HG02610 (cell line): Measurements from ENCODE around the gene GPC5.
"Not testable (repeated sequence)": the region's sequence is repeated elsewhere in the genome, so short reads cannot be mapped to it uniquely, and the experiment has no call there.

Experiments
- ATAC-seq: cut with Tn5 transposase; IDR thresholded peaks from one replicate; pipeline ENCODE4 v1.9.1; 2021; ENCODE audit warnings: mild to moderate bottlenecking, moderate library complexity; ENCODE audit not compliant: unreplicated experiment

Gene GPC5

DNA sequence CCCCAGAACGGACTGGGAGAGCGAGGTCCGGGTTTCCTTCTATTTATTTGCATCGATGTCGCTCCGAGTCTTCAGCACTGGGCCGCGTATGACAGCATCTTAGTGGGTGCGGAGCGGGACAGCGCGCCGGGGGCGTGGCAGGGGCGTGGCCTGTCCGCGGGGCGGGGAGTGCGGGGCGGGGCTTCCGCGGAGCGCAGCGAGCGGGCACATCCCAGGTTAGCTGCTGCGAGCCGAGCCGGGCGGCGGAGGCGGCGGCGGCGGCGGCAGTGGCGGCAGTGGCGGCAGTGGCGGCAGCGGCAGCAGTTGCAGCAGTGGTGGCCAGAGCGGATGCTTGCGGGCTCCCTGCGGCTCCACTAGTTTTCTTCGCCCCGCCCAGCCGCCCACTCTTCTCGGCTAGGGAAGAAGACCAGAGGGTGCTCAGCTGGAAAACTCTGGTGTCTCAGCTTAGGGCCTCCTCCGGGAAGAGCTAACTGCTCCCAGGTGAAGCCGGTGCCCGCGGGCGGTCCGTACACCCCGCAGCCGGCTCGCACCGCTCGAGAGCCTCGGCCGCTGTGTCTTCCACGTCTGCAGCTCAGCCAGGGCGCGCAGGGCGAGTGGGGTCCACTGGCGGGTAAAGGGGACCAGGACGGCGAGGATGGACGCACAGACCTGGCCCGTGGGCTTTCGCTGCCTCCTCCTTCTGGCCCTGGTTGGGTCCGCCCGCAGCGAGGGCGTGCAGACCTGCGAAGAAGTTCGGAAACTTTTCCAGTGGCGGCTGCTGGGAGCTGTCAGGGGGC is at the start of gene GPC5:
GPC5 (plus strand) TSS at position 209 of the 776 bp plus-strand sequence.
- ATAC-seq: peak; percentile 93

DNA sequence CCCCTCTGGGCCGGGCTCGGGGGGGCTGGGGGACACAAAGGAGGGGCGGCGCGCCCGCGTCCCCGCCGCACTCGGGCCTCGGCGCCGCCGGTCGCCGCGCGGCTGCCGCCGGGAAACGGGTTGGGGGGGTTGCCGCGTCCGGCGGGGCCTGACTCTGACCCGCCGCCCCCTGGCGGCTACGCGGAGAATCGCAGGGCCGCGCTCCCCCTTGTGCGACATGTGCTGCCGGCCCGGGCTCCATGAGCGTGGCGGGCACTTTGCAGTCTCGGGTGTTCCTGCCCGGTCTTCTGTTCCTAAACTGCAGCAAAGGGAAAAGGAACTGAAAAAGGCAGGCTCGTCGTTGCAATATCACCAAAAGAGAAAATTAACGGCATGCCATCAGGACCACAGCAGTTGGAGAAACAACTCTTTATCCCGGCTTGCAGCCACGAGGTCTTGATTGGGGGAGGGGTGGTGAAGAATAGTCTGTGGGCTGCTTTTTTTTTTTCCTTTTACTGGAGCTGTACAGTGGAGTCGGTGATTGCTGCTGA is 49.5 kb upstream of the GPC5 start:
- peak; percentile 45 for ATAC-seq

DNA sequence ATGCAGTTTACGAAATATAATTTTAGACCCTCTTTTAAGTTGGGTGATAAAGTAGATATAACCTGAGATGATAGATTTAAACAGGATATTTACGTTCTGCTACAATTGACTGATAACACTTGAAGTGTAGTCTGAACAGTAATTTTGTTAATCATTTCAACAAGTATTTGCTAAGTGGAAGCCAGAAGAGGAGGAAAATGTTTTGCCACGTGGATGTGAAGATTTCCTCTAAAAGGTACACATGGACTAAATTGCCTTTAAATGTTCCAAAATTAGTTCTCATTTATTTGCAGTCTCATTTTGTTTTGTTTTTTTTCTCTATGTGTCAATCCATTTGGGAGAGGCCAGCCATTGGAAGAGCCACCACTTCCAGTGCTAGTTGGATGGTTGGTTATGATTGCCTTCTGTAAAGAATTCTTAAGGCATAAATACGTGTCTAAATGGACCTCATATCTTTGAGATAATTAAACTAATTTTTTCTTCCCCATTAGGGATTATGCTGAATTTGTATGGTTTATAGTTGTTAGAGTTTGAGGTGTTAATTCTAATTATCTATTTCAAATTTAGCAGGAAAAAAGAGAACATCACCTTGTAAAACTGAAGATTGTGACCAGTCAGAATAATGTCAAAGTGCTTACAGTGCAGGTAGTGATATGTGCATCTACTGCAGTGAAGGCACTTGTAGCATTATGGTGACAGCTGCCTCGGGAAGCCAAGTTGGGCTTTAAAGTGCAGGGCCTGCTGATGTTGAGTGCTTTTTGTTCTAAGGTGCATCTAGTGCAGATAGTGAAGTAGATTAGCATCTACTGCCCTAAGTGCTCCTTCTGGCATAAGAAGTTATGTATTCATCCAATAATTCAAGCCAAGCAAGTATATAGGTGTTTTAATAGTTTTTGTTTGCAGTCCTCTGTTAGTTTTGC is 48.2 kb upstream of the GPC5 start:
- ATAC-seq: no peak

DNA sequence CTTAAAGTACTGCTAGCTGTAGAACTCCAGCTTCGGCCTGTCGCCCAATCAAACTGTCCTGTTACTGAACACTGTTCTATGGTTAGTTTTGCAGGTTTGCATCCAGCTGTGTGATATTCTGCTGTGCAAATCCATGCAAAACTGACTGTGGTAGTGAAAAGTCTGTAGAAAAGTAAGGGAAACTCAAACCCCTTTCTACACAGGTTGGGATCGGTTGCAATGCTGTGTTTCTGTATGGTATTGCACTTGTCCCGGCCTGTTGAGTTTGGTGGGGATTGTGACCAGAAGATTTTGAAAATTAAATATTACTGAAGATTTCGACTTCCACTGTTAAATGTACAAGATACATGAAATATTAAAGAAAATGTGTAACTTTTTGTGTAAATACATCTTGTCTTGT is 47.3 kb upstream of the GPC5 start:
- ATAC-seq: no peak

DNA sequence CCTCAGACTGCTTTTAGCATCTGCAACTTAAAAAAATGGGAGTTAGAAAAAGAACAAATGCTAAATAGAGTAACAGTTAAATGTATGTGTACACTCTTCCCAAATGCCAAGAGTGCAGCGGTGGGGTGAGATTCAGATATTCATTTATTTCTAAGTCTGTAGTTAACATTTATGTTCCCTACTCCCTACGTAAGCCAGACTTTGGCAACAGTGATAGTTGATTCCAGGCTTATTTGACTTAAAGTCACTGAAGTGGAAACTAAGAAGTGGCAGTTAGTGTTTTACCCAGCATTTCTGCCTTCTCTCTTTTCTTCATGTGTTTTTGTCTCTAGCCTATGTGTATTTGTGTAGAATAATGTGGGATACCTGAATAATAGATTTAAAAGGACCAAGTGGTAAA is 46.4 kb upstream of the GPC5 start:
- ATAC-seq: no peak

DNA sequence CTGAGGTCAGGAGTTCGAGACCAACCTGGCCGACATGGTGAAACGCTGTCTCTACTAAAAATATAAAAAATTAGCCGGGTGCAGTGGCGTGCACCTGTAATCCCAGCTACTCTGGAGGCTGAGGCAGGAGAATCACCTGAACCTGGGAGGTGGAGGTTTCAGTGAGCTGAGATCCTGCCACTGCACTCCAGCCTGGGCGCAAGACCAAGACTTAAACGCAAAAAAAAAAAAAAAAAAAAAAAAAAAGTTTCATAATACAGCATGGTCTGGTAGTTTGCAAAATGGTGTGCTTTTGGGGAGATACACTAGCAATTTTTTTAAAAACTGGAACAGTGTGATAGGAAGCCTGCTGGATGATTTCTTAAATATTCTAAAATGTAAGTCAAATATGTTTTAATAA is 45.5 kb upstream of the GPC5 start:
- ATAC-seq: not testable (repeated sequence)

DNA sequence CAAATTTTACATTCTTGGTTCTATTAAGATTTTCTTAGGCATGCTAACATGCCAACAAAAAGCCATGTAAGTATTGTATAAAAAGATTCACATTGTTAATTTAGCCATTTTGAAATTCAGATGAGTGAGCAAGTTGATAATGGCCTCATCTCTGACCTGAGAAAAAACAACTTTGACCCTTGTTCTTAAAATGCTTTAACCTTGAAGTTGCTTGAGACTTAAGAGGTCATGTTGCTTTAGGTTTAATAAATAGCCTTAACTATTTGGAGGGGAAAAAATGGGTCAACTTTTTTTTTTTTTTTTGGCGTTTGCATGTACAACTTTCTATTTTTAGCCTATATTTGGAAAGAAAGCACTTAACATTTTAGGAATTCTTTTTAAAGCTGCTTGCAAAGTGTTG is 44.9 kb upstream of the GPC5 start:
- no peak for ATAC-seq

DNA sequence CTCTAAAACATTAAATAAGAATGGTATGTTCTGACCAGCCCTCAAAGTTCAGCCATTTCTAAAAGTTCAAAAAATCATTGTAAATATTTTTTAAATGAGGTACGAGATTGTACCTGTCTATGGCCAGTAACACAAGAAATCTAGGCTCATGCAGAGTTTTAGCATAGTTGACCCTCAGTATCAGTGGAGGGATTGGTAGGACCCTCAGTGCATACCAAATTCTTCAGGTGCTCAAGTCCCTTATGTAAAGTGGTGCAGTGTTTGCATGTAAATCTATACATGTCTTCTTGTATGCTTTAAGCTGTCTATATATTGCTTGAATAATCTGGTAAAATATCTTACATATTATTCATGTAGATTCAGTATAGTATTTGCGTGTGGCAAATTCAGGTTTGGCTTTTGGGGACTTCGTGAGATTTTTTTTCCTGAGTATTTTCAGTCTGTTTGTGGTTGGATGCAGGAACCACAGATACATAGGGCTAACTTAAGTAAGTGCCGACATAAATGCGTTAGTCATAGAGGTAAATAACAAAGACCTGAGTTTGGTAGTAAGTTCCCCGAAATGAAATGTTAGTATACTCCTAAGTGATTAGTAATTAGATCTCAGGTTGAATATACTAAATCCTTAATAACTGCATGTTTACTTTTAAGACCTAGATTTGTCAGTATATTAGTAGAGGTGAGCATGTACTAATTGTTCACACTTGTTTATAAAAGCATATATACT is 43.2 kb upstream of the GPC5 start:
- no peak for ATAC-seq

DNA sequence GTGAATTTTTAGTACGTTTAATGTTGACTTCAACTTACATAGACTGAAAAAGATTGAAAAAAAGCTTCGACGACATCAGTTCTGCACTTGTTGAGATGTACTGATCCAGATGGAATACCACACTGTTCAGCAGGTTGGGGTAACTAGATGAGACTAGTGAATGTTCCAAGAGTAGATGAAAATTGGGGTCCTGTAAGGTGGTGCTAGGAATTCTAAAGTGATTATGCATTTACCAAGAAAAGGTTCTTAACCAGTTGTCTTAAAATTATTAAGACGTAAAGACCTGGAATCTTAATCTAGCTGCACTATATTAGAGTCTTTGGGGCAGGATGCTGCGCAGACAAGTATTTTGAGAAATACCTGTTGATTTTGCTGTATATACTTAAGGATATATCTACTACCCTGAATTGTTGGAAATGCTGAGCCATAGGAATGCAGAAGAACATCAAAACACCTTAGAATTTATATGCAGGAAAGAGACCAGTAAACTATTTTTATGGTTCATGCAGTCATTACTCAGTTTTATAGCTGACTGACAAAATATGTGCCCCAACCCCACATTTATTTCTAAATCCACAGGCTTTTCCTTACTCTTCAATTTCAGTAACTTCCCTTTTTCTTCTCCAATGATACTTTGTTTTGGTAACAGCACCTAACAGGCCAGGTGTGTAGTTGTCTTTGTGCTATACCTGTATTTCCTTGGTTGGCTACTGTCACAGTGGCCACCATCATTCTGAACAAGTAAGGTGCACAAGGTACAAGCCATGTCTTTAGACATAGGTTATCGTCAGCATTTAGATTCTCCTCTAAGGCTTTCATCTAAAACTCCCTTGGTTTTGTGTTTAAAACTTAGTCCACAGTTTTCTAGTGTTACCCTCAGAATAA is 42.4 kb upstream of the GPC5 start:
- no peak for ATAC-seq

DNA sequence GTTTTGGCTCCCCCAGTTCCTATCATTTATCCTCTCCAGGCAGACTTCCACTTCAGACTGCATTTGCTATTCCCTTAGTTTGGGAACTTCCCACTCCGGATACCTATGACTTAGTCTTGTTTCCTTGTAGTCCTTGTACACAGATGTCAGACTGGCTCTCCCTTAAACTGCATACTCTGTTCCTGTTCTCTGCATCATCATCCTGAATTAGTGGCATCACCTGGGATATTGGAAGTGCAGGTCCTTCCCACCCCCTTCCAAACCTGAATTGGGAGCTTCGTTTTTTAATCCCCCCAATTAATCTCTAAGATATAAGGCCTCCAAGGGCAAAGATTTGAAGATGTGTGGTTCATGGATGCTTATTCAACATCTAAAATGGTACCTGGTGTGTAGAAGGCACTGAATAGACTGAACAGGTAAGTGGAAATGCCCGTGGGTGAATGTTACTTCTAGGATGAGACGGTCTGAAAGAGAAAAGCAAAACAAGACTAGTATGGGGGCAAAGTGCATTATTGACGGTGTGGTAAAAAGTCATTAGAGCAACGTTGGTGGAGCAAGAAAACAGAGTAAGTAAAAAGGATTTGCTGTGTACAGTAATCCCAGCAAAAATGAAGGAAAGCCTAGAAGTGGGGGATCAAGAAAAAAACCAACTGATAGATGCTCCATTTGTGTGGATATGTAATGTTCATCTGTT is 41.4 kb upstream of the GPC5 start:
- no peak for ATAC-seq

DNA sequence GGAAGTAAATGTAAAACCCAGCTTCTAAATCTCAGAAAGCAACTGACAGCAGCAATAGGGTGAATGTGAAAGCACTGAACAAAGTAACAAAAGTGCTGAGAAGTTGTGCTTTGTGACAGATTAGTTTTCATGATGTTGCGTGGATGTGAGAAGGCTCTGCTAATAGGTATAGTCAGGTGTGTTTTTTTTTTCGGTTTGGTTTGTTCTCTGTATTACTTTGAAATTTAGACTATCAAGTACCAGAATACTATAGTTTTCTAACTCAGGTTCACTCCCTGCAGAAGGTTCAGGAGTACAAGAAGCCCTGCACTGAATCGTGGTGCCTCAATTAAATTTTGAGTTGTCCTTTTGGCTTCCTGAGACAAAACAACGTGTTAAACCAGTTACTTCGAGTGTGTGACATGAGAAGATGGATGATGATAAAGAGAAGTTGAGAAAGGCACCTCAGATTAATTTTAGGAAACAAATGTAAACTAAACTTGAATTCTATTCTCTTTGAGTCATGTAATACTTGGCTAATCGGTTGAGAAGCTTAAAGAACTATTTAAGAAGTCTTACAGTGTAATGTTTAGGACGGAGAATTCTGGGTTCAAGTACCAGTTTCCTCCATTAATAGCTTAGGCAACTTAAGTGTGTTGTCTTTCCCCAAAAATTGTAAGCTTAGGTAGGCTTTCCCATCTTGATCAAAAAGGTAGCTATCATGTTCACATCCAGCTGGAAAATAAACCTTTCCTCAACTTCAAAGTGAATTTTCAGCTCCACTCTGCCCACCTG is 40.6 kb upstream of the GPC5 start:
- ATAC-seq: no peak

DNA sequence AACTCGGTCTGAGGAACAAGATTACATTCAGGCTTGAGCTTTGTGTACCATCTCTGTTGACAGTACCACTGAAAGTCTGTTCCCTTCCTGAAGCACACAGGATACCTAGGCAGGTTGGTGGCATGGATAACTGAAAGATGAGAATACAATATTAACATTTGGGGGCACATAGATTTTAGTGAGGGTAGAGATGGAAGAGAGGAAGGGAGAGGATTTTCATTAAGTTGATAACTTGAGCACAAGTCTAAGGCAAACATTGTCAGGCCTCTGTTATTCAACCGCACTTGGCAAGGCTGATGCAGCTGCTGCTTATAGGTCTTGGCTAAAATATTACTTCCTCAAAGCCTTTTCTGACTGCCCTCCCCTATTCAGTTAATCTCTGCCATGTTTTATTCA is 40.0 kb upstream of the GPC5 start:
- no peak for ATAC-seq

DNA sequence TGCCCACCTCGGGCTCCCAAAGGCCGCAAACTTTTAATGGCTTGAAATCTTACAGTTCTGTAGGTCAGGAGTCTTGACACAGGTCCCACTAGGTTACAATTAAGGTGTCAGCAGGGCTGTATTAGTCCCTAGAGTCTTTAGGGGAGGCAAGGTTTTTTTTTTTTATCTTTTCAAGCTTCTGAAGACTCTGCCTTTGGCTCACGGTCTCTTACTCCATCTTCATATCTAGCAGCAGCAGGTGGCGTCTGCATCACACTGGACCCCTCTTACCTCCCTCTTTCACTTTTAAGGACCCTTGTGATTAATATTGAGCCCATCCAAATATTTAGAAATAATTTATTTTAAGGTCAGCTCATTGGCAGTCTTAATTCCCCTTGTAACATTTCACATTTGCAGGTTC is 39.3 kb upstream of the GPC5 start:
- no peak for ATAC-seq

DNA sequence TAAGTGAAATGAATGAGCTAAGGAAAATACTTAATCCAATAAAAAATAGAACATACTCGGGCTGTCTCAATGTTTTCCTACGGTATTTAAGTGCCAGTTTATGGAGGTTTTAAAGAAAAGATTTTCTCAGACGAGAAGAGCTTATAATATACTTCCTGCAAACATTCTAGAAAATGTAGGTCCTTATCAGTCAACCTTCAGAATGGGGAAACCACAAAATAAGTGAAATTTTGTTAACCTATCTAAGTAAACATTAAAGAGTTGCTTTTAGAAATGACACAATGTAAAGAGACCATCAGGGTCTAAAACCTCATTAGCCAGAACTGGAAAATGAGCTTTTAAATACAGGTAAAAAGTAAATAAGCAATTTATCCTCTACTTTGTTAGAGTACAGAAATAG is 38.8 kb upstream of the GPC5 start:
- ATAC-seq: no peak

DNA sequence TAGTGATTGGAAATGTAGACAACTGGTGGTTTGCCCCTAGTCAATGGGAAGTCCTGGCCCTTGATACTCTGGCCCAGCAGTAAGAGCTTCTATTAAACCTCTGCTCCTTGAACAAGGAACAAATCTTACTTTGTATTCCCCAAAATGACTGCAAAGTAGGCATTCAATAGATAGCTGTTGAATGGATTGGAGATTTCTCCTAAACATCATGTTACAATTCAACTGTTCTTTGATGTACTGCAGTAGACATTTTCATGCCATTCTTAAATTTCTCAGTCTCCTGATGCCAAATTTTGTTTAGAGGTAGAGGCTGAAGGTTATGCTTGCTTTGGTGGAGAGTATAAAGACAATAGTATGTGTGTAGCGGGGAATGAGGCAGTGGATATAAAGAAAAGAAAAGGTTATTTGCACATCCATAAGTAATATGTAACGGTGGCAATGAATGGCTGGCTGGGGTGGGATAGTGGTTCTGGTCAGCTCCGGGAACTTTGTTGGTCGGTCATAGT is 38.1 kb upstream of the GPC5 start:
- ATAC-seq: no peak

DNA sequence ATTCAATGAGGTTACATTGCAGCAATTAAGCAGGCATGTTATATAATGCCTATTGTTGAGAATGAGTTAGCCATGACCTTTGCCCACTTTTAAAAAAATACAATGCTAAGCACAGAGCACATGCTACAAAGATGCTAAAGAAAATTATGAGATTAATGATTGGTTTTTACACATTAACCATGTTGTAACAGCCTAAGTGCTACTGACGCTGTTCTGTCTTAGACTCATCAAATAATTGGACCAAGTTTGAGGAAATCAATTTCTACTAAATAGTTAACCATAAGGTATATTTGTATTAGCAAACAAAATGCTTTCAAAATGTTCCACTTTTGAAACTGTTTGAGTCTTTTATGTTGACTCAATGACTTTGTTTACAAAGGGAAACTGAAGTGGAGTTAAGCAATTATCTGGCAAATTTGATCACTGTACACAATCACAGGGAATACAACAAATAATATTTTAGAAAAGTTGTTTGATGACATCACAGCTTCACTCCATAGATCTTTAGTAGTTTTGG is 36.6 kb upstream of the GPC5 start:
- no peak for ATAC-seq

DNA sequence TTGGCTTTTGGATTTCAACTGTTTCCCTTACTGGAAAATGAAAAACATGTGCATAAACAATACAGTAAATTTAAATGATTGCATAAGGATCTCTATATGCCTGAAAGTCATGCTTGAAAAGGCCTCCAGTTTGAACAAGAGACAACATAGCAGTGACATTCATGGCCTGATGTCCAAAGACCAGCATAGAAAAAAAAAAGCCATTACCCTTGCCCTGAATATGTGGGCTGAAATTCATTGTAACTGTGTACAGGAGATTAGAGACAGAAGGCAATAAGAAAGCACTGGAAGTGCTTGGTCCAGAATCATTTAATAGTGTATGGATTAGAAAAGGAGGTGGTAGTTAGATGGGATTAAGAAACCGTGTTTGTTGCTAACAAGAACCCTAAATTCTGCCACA is 35.5 kb upstream of the GPC5 start:
- no peak for ATAC-seq

DNA sequence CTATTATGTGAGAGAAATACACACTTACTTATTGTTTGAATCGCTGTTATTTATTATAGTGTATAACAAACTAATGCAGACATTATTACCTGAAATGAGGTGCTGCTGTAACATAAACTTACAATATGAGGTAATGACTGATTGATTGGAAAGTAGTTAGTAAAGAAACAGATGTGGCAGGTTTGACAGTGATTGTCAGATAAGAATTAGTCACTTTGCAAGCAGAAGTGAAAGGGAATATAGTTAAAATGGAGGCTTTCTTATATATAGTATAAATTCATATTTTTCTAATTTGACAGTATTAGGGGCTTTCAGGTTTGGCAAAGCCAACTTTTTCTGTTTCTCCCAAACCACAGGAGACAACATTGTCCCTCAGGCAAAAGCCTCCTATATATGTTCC is 30.3 kb upstream of the GPC5 start:
- no peak for ATAC-seq
